ENCODE results near the gene HRCT1.
"Not testable (repeated sequence)": the region's sequence is repeated elsewhere in the genome, so short reads cannot be mapped to it uniquely, and the experiment has no call there.

Gene HRCT1

DNA sequence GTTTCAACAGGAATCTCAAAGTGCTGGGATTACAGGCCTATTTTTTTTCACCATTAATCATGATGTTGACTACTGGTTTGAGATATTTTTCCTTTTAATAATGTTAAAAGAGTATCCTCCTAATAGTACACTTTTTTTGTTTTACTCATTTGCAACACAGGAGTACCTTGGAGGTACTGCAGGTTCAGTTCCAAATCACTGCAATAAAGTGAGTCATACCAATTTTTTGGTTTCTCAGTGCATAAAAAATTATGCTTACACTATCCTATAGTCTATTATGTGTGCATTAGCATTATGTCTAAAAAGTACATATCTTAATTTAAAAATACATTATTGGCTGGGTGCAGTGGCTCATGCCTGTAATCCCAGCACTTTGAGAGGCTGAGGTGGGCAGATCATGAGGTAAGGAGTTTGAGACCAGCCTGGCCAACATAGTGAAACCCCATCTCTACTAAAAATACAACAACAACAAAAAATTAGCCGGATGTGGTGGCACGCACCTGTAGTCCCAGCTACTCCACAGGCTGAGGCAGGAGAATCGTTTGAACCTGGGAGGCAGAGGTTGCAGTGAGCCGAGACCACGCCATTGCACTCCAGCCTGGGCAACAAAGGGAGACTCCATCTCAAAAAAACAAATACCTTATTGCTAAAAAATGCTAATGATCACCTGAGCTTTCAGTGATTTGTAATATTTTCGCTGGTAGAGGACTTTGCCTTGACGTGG, 8.5 kb upstream of the HRCT1 start:
- not testable (repeated sequence) for DNase-seq

DNA sequence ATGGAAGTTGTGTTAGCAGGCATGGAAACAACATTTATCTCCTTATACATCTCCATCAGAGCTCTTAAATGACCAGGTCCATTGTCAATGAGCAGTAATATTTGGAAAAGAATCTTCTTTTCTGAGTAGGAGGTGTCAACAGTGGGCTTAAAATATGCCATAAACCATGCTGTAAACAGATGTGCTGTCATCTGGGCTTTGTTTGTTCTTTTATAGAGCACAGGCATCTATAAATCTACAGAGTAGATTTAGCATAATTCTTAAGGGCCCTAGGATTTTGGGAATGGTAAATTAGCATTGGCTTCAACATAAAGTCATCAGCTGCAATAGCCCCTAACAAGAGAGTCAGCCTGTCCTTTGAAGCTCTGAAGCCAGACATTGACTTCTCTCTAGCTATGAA, 7.7 kb upstream of the HRCT1 start:
- DNase-seq: no peak

DNA sequence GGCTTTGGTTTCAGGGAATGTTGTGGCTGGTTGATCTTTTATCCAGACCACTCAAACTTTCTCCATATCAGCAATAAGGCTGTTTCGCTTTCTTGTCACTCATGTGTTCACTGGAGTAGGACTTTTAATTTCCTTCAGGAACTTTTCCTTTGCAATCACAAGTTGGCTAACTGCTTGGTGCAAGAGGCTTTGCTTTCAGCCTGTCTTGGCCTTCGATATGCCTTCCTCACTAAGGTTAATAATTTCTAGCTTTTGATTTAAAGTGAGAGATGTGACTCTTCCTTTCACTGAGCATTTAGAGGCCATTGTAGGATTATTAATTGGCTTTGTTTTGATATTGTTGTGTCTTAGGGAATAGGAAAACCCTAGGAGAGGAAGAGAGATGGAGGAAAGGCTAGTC, 7.0 kb upstream of the HRCT1 start:
- no peak for DNase-seq

DNA sequence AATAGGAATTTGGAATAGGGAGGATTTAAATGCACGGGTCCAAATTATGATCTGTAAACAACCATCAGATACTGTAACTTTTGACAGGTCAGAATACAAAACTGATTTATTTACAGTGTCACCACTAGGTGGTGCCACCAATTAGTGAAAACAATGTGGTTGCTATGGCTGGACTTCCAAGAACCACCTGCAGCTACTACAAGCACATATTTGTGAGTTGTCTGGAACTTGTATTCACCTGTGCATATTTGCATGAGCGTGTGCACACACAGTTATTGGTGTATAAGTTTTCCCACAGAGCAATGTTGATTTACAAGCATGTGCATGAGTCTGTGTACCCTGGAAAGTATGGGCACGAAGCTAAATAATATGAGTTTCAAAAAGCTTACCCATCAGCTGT, 3.0 kb upstream of the HRCT1 start:
- no peak for DNase-seq

DNA sequence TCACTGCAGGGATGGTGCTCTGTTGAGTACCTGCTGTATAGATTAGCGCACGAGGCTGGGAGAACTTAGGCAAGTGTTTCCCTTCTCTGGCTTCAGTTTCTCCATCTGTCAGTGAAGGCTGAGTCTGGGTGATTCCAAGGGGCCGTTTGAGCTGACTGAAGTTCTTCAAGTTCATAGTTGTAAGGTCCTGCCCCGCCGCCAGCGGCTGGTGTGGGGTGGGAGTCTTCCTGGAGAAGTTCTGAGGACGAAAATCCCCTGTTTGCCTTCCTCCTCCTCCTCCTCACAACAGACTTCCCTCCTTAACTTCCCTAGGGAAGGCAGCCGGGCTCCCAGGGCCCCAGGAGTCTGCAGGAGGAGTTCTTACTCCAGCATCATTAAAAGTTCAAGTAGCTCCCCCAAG, 1.7 kb upstream of the HRCT1 start:
- no peak for DNase-seq

DNA sequence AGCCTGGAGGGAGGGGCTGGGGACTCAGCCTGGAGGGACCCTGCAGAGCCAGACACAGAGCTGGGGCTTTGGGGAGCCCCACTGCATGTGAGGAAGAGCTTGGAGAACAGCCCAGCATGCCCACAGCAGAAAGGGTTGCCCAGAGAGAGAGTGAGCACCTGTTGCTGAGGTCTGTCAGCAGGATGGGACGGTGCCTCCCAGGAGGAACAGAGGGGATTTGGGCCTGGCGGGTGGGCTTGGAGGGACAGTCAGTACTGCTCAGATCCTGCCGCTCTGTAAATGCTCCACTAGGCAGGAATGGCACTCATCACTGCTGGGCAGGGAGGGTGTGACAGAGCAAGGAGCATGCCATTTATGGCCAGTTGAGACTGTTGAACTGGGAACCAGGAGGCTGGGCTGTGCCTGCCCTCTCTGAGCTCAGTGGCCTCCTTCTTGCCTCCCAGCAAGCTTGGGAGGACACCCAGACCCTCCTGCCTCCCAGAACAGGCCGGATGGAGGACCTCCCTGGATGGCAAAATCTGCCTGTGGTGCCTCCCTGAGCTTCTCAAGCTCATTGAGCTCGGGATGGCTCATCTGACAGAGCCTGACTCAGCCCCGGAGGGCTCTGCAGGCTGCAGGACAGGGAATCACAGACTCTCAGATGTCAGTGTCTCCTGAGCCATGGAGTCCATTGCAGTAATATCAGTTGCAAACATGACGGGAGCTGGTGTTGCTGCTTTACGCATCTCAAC, 786 bp upstream of the HRCT1 start:
- DNase-seq: no peak

DNA sequence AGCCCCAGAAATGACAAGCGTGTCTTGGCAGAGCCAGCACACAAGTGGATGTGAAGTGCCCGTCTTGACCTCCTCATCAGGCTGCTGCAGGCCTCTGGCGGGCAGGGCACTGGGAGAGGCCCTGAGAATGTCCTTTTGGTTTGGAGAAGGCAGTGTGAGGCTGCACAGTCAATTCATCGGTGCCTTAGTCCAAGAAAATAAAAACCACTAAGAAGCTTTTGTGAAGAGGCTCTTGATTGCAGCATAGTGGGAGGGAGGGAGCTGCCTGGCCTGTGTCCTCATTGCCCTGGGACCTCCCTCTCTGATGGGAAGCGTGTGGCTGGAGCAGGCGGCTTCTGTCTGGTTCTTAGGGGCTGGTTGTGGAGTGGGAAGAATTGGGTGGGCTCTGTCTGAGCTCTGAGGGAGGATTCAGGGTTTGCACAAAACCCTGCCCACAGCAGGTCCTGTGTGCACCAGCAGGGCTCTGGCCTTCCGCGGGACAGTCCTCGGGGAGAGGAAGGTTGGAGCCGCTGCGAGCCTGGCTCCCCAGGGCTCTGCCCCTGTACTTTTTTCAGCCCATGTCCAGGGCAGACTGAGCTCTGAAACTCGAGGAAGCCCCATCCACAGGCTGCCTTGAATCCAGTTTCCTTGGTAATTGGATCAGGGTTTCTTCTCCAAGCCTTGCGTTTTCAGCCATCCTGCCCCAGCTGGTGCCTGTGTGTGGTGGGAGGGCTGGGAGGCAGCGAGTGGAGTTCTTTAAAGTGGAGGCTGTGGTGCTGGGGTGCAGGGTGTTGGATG, 1.1 kb downstream of the HRCT1 start:
- DNase-seq: no peak

DNA sequence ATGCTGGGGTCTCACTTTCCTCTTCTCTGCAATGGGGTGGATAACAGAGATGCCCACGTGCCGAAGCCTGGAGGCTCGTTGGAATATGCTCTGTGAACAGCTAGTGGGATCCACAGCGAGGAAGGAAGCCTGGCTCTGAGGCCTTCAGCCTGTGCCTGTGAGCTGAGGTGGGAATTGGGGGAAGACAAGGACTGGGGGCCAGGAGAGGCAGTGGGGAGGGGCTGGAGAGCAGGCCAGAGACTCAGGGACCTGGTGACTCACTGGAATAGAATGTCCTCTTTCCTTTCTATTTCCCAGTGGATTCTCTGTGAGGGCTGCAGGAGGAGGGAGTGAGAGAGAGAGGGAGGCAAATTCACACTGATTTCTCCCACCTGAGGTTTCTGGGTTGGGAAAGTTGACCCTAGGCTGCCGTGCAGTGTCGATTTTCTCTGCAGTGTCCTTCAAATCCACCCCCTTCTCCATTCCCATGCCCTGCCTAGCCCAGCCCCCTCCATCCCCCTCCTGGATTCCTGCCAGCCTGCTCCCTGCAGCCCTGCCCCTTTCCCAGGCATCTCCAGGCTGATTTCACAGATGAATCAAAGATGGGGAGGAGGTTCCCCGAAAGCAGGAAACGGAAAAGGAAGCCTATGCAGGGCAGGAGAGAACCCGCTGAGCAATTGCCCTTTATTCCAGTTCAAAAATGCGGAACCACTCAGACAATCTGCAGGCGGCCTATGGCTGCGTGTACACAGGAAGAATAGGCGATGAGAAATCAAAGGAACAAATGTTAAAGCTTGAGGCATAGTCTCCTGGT, 1.9 kb downstream of the HRCT1 start:
- DNase-seq: no peak

DNA sequence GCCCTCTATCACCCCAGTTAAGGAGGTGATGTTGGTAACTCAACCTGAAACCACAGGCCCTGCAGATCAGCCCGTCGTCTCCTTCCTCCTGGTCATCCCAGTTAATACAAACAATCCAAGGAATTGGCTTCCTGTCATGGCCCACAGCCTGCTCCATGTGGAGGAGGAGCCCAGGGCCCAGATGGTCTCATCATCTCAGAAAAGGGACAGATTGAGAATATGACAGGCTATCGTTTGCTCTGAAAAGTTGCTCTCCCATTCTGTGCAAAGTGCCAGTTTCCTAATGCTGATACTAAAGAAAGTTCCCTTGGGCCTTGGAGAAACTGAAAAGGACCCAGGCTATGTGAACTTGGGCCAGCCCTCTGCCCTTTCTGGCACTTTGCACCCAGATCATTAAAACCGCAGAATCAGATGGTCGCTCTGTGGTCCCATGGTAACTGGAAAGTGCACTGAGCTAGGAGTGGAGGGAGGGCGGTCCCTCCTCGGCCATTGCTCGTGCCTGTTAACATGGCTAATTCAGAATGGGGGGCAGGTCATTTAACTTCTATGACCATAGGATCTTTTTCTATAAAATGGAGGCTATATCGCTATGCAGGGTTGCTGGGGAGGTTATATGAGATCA, 2.6 kb downstream of the HRCT1 start:
- no peak for DNase-seq

DNA sequence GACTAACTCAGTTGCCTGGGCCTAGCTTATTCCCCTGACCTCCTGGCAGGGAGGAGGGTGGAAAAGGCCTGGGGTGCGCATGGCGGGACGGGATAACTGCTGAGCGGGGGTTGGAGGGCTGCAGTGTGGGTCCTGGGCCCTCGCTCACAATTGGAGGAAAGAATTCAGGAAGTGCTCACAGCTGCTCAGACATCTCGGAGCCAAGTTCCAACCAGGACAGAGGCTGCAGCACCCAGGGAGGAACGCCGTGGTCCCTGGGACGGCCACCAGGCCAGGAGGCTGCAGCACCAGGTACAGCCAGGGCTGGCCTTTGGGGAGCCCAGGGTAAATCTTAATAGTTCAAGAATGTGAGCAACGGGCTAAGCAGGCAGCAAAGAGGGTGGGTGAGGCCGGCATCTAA, 3.3 kb downstream of the HRCT1 start, which contains the start of gene SPAAR:
TSS of gene SPAAR (plus strand) at position 217 of the 400 bp plus-strand sequence. CDS start 974 bp downstream, outside the sequence.
- no peak for DNase-seq

DNA sequence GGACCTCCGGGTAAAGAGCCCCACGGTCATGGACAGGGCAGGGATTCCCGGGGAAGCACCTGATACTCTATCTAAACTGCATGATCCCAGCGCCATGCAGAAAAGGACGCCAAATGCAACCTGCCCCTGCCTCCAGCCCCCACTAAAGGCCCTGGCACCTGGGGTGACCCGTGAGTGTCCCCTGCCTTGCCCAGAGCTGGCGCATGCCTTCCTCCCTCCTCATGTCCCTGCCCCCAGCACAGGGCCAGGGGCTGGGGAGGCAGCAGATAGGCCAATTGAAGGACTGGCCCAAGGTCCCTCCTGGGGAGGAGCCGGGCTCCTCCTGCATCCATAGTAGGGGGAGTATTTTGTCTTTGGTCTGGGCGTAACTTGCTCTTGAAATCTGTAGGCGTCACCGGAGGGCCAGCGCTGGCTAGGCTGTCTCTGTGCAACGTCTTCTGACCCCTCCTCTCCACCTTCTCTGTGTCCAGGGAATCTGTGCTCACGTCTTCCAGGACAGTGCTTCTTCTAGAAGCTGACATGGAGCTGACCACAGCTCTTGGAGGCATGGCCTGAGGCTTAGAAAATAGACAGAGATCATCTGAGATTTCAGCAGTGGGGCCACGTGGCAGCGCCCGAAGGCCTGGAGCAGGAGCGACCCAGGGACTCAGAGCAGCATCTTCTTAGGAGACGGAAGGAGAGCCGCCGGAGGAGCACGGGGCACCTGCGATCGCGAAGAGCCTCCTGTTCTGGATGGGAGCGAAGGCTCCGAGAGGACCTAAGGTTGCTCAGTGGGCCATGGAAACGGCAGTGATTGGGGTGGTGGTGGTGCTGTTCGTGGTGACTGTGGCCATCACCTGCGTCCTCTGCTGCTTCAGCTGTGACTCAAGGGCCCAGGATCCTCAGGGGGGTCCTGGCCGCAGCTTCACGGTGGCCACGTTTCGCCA, 3.9 kb downstream of the HRCT1 start:
- DNase-seq: no peak

DNA sequence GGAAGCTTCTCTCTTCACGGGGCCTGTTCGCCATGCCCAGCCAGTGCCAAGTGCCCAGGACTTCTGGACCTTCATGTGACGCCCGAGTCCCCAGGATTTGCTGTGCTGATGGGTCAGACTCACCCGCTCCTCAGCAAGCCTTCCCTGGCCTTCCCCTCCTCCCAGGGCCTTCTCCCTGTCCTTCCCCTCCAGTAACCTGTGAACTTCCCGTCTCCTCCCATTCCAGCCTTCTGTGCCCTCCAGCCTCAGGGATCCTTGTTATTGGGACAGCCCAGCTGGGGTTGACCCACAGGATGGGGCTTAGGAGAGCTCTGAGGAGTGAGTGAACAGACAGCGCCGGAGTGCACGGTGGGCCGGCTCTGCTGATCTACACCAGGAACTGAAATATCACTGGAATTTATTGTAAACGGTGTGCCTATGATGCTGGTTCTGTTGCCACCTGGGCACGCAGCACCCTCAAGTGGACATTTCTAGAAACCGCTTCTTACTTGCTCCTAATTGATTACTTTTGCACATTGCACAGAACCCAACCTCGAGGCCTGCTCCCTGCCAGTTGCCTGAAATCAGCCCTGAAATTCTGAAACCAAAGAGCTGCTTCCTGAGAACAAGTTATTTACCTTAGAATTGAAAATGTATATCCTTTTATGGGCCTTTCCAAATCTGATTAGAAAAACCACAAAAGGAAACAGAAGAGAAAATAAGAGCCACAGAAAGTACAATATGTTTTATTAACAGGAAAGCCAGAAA, 4.8 kb downstream of the HRCT1 start:
- no peak for DNase-seq

DNA sequence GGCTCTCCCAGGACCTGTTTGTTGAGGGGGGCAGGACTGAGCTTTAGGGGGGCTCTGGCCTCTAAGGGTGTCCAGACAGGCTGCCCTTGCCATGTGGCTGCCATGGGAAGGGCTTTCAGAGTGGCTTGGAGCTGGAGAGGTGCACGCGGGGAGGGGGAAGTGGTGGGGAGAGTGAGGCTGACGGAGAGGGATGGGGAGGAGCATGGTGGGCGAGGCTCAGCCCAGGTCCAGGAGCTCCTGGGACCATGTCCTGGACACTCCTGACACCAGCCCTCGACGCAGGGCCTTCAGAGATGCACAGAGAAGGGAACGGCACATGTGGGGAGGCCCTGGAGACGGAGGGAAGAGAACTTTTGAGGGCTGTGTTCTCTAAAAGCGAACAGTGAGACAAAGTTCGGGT, 5.7 kb downstream of the HRCT1 start:
- no peak for DNase-seq

DNA sequence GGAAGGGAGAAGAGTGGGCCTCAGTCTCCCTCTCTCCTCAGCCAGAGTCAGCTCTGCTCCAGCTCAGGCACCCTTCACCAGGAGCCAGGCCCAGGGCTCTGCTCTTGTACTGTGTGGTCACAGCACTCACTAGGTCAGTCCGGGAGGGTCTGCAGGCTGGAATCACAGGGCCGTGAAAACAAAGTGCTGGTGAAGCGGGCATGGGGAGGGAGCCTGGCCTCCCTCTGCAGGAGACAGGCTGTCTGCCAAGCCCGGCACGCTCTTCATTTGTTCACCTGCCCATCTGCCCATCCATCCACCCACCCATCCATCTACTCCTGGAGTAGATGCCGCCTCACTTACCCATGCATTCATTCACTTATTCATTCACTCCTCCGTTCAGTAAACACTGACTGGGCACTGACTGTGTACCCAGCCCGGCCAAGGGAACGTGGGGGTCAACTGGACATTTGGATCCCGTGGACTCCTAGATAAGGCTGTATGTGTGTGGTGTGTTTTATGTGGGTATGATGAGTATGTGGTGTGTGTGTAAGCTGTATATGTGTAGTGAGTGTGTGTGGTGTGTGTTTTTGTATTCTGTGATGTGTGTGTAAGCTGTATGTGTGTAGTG, 6.9 kb downstream of the HRCT1 start:
- DNase-seq: no peak

DNA sequence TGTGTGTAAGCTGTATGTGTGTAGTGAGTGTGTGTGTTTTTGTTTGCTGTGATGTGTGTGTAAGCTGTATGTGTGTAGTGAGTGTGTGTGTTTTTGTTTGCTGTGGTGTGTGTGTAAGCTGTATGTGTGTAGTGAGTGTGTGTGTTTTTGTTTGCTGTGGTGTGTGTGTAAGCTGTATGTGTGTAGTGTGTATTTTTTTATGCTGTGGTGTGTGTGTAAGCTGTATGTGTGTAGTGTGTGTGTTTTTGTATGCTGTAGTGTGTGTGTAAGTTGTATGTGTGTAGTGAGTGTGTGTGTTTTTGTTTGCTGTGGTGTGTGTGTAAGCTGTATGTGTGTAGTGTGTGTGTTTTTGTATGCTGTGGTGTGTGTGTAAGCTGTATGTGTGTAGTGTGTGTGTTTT, 7.4 kb downstream of the HRCT1 start:
- not testable (repeated sequence) for DNase-seq

DNA sequence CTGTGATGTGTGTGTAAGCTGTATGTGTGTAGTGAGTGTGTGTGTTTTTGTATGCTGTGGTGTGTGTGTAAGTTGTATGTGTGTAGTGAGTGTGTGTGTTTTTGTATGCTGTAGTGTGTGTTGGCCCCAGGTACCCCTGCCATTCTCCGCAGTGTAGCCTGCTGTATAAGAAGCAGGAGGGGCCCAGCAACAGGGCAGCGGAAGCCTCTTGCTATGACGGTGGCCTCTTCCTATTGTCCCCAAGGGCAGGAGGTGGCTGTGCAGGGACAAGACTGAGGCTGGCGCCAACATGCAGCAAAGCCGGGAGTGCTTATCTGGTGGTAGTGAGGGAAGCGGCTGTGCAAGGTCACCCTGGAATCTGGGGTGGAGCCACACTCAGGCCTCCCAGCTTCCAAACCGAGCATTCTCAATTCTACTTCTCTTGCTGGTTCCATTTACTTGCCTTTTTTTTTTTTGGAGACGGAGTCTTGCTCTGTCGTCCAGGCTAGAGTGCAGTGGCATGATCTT, 8.4 kb downstream of the HRCT1 start:
- no peak for DNase-seq

DNA sequence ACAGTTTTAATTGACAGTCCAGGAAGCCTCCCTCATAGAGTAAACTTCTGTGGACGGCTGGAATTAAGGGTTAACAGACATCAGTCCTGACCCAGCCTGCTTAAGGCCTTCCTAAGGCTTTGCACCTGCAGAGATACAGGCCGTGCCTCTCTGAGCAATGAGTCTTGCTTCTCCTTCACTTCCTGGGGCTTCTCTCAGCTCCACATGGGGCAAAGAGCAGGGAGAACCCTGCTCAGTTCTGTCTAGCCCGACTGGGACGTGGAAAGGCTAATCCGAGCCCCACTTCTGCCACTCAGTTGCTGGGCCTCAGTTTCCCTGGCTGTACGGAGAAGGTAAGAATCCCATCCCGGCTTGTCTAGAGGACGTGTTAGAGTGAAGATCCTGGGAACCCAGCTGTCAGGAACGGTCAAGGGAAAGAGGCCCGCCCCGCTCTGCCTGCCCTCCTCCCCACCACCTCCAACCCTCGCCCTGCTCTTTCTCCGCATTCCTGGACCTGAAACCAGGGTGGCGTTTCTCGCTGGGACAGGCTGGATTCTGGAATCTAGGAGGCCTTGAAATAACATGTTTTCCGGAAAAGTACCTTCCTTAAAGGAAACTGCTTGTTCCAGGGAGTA, 9.8 kb downstream of the HRCT1 start:
- DNase-seq: no peak

DNA sequence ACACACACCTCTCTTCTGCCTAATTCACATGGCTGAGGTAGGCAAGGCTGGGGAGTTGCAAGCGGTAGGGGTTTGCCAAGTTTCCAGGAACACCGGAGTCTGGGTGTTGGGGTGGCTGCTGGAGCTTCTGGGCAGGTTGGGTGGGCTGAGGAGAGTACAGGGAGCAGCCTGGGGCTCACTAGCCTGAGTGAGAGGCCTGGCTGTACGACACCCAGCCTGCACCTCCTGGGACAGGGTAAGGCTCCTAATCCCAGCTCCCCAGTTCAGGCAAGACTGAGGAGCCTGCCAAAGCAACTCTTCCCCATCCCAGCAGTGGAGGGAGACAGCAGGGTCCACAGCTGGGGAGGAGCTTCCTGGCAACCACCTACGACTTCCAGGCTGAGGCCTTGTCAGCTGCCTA, 11.3 kb downstream of the HRCT1 start:
- DNase-seq: no peak

DNA sequence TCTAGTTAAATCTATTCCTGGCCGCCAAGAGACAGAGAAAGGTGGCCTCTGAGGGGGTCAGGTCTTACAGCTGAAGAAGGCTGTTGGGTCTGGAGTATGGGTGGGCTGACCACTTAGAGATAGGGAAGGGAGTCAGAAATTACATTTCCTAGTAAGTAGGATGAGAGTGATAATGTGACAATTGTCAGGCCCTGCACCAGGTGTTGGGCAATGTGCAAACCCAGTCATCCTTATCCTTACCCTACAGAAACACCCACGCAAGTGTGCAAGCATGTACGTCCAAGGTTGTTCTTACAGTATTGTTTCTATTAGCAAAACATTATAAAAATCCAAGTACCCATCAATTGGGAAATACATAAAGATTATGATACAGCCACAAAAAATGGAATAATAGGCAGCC, 12.8 kb downstream of the HRCT1 start:
- DNase-seq: no peak

All from stimulated activated CD4-positive, alpha-beta T cell treated with anti-CD3 and anti-CD28 coated beads, Interleukin-12 subunit alpha, Interleukin-12 subunit beta, amount 100 ng/mL, for 4 hours (primary cell).